Stimulated activated CD8-positive, alpha-beta memory T cell treated with anti-CD3 and anti-CD28 coated beads, Interleukin-7, amount 100 ng/mL, for 48 hours (primary cell): ENCODE data around the gene REST.
"Not testable (repeated sequence)": the region's sequence is repeated elsewhere in the genome, so short reads cannot be mapped to it uniquely, and the experiment has no call there.

Experiments
- DNase-seq, 2 donors: peaks; one replicate each; pipeline ENCODE4 v3.0.0-alpha.2; 2020; ENCODE audit warnings: low read depth in 1 of 2; ENCODE audit errors: extremely low read depth in 1 of 2

REST gene, protein sequence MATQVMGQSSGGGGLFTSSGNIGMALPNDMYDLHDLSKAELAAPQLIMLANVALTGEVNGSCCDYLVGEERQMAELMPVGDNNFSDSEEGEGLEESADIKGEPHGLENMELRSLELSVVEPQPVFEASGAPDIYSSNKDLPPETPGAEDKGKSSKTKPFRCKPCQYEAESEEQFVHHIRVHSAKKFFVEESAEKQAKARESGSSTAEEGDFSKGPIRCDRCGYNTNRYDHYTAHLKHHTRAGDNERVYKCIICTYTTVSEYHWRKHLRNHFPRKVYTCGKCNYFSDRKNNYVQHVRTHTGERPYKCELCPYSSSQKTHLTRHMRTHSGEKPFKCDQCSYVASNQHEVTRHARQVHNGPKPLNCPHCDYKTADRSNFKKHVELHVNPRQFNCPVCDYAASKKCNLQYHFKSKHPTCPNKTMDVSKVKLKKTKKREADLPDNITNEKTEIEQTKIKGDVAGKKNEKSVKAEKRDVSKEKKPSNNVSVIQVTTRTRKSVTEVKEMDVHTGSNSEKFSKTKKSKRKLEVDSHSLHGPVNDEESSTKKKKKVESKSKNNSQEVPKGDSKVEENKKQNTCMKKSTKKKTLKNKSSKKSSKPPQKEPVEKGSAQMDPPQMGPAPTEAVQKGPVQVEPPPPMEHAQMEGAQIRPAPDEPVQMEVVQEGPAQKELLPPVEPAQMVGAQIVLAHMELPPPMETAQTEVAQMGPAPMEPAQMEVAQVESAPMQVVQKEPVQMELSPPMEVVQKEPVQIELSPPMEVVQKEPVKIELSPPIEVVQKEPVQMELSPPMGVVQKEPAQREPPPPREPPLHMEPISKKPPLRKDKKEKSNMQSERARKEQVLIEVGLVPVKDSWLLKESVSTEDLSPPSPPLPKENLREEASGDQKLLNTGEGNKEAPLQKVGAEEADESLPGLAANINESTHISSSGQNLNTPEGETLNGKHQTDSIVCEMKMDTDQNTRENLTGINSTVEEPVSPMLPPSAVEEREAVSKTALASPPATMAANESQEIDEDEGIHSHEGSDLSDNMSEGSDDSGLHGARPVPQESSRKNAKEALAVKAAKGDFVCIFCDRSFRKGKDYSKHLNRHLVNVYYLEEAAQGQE

DNA sequence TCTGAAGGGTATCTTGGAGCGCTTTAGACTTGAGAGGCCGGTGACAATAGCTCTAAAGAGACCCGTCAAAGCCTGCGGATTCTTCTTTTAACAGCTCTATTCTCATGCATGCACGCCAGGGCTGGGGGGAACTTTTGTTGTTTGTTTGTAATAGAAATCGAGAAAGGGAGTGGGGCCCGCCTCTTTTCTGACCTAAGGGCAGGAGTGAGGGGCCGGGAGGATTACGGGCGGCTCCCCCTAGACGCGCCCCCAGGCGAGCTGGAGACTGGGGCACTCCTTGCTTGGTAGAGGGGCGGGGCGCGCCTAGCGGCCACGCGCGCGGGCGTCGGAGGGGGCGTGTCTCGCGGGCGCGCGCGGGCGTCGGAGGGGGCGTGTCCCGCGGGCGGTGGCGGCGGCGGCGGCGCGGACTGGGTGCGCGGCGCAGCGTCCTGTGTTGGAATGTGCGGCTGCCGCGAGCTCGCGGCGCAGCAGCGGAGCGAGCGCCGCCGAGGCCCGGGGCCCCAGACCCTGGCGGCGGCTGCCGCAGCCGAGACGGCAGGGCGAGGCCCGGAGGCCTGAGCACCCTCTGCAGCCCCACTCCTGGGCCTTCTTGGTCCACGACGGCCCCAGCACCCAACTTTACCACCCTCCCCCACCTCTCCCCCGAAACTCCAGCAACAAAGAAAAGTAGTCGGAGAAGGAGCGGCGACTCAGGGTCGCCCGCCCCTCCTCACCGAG lies at the start of gene REST:
TSS of gene REST (plus strand) at position 412 of the 717 bp plus-strand sequence. CDS start 2,739 bp downstream, outside the sequence.
- DNase-seq, result peak; percentile 51 to 59

DNA sequence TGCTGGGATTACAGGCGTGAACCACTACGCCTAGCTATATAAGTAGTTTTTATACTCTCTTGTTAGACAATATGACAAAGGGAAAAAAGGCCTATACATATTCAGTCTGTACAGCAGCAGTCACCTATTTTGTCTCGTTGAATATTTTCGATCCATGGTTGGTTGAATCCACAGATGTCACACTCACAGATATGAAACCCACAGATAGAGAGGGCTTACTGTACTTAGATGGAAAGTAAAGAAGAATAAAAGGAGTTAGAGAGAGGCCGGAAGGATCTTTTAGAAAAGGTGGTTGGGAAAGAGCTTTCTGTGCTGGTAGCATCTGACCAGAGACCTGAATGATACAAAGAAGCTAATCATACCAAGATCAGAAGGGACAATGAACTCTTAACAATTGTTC lies 47.9 kb upstream of the REST start:
- no peak for DNase-seq

DNA sequence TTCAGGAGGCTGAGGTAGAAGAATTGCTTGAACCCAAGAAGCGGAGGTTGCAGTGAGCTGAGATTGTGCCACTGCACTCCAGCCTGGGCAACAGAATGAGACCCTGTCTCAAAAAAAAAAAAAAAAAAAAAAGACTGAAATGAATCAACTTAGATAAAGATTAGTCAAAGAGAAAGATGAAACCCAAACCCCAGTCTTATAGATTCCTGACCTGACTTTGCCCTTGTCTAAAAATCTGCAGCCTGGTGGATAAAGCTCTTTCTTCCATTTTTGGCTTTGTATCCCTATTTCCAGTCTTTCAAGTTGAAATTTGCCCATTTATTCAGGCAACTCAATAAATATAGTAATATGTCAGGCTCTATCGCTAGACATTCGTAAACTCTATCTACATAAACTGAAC lies 46.9 kb upstream of the REST start:
- DNase-seq, result no peak

DNA sequence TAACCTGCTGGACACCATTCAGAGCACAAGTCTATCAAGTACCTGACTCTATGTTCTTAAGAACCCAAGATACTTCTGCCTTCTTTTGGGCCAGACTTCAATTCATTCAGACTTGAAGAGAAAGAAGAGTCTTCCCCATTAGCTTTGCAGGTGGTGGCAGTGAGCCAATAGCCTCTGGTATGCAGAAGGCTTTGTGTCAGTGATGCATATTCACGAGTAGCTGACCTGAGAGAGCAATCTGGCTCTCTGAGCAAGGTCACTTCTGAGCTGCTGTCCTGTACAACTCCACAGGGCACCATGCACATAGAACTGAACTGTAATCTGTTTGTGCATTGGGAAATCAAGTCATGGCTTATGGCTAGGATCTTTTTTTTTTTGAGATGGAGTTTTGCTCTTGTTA lies 46.3 kb upstream of the REST start:
- DNase-seq, result no peak

DNA sequence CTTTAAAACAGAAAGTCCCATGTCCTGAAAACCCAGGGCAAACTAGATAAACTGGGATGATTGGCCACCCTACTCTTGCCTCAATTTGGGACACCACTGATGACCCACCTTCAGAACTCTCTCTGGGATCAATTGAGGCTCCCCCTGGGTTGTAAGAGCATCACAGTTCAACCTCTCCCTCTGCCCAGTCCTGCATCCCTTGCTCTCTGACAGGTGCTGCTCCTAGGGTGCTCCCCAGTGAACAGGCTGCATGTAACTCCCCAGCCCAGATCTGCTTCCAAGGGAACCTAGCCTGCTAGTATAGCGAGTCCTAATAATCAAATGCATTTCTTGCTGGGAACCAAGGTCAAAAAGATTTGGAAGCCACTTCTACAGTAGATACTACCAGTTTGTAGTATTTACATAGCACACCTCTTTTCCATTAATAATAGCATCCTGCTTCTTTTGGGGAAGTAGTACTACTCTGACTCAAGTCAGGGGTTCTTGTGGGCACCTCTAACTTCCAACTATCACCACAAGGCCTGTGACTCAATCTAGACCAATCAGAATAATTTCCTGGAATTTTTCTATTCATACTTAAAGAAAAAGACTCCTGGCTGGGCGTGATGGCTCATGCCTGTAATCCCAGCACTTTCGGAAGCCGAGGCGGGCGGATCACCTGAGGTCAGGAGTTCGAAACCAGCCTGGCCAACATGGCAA lies 44.1 kb upstream of the REST start:
- peak in 1 of 2 donors; percentile 1 for DNase-seq

DNA sequence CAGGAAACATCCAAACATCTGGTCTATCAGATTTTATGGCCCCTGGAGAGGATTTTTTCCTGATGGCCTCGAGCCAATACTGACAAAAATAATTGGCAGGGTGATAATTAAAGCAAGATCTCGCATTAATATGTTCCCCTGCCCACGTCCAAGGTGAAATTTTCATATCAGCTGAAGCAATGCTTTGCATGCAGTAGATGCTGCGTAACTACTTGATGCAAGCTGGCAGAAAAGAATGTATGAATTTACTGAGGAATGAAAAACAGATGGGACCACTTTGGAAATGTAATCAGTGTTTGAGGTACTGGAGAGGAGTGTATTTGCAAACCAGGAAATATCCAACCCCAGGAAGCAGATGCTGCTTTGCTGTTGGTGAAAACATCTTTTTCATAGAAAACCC lies 36.8 kb upstream of the REST start:
- DNase-seq, result no peak

DNA sequence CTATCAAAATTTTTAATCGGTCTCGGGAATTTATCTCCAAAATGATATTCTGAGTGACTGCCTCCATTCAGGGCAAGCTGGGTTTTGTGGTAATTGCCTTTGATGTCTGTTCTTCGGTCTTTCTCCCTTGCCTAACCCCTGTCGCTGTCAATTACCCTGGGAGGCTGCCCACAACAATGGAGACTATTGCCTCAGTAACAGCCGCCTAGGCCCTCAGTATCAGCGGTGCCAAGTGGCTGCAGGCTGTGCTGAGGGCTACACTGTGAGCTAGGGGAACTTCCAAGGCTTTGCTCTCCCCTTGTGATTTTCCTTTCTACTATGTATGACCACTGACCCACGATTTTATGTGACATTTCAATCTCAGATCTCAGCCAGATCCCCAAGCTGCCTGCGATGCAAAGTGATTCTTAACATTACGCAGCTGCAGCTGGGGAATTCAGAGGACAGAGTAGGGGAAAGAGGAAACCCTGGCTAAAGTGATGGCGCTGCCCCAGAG lies 36.3 kb upstream of the REST start:
- DNase-seq, result no peak

DNA sequence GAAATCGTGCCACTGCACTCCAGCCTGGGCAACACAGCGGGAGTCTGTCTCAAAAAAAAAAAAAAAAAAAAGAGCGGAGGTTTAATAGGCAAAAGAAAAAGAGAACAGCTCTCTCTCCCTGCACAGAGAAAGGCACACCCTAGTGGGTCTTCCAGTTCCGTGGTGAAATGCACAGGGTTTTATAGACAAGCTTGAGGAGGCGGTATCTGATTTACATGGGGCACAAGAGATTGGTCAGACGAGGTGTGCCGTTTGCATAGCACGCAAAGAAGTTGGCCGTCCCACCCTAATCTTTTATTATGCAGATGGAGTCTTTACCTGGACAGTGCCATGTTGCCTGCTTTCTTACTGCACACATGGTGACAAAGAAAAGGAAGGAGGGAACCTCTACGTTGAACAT lies 33.5 kb upstream of the REST start:
- no peak for DNase-seq

DNA sequence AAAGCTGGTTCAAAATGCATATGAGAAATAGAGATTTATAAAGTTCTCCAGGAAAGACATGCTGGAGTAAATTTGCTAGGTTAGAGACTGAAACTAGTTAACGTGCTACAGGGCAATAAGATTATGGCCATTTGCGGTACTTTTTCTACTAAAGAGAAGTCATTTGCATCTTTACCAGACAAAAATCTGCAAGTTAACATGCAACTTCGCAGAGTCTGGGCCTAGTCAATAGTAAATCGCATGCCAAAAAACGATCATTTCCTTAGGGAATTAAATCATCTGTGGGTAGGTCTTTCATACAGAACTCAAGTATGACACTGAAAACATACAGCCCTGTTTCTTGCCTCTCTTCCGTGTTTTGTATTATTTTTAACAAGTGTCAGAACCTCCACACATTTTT lies 32.8 kb upstream of the REST start:
- DNase-seq, result no peak

DNA sequence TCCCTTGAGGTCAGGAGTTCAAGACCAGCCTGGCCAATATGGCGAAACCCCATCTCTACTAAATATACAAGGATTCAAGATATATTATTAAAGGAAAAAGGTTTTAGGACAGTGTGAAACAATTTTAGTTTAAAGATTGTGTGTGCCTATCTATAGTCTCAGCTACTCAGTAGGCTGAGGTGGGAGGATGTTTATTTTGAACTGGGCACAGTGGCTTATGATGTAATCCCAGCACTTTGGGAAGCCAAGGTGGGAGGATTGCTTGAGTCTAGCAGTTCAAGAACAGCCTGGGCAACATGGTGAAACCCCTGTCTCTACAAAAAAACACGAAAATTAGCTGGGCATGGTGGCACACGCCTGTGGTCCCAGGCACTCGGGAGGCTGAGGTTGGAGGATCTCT lies 31.4 kb upstream of the REST start:
- no peak for DNase-seq

DNA sequence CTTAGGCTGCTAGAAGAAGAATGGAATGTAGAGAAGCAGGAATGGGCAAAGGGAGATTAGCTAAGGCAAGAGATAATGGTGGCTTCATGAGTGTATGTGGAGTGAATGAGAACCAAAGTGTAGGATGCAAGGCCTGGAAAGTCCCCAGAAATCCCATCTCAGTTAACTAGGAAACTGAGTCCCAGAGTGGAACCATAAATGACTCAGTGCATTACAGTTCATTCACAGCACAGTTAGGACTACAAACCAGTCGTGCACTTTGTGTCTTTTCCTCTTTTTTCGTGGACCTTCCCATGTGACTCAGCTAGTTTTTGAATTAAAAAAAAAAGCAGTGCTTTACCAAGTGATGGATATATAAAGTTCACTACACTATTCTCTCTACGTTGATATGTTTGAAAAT lies 27.7 kb upstream of the REST start:
- DNase-seq, result no peak

DNA sequence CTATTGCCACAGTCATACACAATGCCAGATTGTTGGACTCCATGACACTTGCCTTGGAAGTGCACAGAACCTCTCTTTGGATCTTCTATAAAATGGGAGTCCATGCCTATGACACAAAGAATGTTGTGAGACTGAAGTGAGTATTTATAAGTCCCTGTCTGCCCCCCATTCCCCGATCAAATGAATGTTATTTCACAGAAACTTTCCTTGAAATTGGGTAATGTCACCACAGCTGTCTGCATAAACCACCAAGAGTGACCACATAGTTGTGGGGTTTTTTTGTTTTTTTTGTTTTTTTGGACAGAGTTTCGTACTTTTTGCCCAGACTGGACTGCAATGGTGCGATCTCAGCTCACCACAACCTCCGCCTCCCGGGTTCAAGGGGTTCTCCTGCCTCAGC lies 27.1 kb upstream of the REST start:
- no peak for DNase-seq

DNA sequence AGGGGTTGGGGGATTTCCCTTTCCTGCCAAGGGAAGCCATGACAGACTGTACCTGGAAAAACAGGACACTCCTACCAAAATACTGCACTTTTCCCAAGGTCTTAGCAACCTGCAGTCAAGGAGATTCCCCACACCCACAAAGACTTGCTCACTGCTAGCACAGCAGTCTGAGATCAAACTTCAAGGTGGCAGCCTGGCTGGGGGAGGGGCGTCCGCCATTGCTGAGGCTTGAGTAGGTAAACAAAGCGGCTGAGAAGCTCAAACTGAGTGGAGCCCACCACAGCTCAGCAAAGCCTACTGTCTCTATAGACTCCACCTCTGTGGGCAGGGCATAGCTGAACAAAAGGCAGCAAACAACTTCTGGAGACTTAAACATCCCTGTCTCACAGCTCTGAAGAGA lies 23.2 kb upstream of the REST start:
- not testable (repeated sequence) for DNase-seq

DNA sequence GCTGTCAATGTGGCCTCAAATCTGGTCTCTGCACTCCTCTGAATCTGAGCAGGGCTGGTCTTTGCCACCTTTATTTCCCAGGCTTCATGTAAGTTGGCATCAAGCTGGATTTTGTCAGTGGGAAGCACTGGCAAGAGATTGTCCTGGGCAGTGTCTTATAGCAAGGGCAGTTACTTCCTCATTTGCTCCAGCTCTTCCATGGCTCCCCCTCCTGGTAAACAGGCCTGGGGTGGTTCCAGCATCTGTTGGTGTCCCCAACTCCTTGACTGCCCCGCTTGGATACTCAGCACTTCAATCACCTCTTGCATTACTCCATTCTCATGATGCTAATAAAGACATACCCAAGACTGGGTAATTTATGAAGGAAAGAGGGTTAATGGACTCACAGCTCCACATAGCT lies 15.0 kb upstream of the REST start:
- no peak for DNase-seq

DNA sequence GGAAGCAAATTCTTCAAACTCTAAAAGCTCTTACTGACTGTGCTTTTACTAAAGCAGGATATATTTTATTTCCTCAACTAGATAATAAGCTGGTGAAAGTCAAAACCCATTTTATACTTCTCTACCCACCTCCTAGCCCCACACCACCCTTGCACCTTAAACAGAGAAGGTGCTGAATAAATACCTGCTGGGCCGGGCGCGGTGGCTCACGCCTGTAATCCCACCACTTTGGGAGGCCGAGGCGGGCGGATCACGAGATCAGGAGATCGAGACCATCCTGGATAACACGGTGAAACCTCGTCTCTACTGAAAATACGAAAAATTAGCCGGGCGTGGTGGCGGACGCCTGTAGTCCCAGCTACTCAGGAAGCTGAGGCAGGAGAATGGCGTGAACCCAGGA lies 9.9 kb upstream of the REST start:
- not testable (repeated sequence) for DNase-seq

DNA sequence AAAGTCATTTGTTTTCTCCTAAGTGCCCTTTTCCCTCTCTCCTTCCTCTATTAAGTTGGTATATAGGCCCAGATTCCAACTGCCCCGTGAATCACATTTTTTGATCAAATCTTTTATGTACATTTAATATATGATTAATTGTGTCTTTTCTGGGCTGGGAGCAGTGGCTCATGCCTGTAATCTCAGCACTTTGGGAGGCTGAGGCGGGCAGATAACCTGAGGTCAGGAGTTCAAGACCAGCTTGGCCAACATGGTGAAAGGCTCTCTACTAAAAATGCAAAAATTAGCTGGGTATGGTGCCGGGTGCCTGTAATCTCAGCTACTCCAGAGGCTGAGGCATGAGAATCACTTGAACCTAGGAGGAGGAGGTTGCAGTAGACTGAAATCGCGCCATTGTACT lies 7.5 kb upstream of the REST start:
- DNase-seq, result not testable (repeated sequence)

DNA sequence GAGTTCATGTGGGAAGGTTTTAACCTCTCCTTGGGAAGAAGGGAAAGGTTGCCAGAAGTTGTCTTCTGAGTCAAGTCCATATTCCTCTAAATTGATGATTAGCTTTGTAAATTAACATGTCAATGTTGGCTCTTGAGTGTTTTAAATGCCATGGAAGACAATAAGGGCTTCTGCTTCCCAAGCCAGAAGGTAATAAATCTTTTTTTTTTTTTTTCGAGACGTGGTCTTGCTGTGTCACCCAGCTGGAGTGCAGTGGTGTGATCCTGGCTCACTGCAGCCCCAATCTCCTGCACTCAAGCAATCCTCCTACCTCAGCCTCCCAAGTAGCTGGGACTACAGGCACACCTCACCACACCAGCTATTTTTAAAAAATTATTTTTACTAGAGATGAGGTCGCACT lies 5.0 kb upstream of the REST start:
- no peak for DNase-seq

DNA sequence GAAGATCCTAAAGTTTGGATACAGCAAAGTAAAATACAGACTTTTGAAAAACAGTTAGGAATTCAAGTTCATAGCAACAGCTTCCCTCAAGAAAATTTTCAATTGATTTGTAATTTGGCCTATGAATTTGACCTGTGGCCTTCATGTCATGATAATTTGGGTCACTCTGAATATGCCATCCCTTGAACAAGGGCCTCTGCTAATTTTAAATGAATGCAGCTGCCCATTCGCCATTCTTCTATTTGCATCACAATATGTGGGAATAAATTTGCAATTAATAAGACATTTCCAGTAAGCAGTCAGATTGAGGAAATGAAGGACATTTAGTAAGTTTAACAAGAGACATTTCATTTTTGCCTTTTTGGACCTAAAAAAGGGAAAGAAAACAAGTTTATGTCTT lies 1.9 kb upstream of the REST start:
- no peak for DNase-seq

DNA sequence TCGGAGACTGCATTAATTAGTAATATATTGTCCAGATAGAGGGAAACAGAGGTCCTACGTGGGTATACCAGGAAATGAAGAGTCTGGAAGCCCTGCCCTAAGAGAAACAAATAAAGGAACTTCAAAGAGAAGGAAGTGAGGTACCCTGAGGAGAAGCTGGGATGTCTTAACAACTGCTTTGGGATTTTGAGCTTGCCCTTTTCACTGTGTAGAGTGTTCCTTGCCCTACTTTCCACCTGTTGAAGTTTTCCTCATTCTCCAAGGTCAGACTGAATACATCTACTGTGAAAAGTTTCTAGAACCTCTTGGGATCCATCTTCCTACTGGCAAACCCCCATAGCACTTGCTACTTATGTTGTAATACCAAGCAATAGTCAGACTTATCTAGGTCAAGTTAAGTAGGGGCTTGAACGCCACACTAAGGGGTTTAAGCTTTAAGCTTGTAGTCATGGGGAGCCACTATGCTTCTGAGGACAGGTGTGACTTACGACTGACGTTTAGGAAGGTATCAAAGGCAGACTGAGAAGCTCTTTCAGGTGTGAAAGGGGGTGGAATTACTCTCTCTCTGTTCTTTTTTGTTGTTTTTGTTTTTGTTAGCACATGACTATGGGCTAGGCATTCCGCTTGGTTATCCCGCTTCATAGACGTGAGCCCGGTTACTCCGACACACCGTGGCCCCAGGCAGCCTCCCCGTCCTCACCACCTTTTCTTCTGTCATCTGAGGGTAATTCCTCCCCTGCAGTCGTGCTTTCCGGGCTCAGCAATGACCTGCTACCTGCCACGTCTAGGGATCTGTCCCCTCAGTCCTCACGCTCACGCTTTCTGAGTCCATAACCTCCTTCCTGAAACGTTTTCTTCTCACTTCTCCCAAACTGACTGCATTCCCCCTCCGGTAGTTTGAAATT lies 959 bp upstream of the REST start:
- peak in 1 of 2 donors; percentile 5 for DNase-seq
